GM21423 (cell line): ENCODE data around the gene SRA1.
A peak's percentile ranks its signal among the peaks of the same experiment; 100 is the strongest.

Source experiments
- ATAC-seq: cut with Tn5 transposase; IDR thresholded peaks from one replicate; pipeline ENCODE4 v1.9.1; 2021; ENCODE audit warnings: mild to moderate bottlenecking, moderate library complexity; ENCODE audit not compliant: unreplicated experiment

The SRA1 gene

DNA sequence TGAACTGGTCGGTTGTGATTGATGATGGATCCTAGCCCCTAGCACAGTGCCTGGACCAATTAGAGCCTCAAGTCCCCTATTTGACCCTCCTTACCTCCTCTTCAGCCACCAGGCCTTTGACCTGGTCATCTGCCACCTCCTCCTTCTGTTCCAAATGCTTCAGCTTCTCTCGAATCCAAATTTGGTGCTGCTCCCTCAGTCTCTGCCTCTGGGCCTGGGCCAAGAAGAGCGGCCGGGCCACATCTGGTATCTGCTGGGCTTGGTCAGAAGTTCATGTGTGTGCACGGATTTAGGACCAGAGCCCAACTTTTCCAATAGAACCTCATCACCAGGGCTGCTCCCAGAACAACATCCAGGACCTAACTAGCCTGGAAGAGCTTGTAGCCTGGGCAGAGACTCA is 13.8 kb upstream of the SRA1 start:
- ATAC-seq = no peak

GRCh38 chr5:140570488-140570887 is 13.2 kb upstream of the SRA1 start:
- no peak for ATAC-seq

- ATAC-seq = no peak
Measured at GRCh38 chr5:140570058-140570457, 12.8 kb upstream of the SRA1 start.

GRCh38 chr5:140569197-140569596 is 11.9 kb upstream of the SRA1 start:
- peak; percentile 22 for ATAC-seq

DNA sequence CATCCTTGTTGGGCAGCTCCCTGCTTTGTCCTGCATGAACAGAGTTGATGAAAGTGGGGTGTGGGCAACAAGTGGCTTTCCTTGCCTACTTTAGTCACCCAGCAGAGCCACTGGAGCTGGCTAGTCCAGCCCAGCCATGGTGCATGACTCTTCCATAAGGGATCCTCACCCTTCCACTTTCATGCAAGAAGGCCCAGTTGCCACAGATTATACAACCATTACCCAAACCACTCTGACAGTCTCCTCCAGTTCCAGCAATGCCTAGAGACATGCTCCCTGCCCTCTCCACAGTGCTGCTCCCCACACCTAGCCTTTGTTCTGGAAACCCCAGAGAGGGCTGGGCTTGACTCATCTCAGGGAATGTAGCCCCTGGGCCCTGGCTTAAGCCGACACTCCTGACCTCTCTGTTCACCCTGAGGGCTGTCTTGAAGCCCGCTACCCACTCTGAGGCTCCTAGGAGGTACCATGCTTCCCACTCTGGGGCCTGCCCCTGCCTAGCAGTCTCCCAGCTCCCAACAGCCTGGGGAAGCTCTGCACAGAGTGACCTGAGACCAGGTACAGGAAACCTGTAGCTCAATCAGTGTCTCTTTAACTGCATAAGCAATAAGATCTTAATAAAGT is 11.3 kb upstream of the SRA1 start:
- ATAC-seq = no peak

- ATAC-seq = no peak
Measured at GRCh38 chr5:140567871-140568270, 10.6 kb upstream of the SRA1 start.

DNA sequence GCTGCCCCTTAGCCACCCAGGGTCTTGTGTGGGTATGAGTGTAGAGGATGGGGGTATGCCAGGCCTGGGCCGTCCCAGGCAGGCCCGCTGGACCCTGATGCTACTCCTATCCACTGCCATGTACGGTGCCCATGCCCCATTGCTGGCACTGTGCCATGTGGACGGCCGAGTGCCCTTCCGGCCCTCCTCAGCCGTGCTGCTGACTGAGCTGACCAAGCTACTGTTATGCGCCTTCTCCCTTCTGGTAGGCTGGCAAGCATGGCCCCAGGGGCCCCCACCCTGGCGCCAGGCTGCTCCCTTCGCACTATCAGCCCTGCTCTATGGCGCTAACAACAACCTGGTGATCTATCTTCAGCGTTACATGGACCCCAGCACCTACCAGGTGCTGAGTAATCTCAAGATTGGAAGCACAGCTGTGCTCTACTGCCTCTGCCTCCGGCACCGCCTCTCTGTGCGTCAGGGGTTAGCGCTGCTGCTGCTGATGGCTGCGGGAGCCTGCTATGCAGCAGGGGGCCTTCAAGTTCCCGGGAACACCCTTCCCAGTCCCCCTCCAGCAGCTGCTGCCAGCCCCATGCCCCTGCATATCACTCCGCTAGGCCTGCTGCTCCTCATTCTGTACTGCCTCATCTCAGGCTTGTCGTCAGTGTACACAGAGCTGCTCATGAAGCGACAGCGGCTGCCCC is 10.0 kb upstream of the SRA1 start:
- ATAC-seq = no peak

DNA sequence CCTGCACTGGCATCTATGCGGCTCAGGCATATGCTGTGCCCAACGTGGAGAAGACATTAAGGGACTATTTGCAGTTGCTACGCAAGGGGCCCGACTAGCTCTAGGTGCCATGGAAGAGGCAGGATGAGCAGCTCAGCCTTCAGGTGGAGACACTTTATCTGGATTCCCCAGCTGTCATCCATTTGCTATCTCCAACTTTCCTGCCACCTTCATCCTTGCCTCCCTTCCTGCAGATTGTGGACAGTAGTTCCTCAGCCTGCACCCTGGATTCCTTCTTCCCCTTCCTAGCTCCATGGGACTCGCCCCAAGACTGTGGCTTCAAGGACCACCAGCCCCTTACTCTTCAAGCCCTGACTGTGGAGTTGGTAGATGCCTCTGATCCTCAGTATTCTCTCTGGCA is 9.4 kb upstream of the SRA1 start:
- no peak for ATAC-seq

DNA sequence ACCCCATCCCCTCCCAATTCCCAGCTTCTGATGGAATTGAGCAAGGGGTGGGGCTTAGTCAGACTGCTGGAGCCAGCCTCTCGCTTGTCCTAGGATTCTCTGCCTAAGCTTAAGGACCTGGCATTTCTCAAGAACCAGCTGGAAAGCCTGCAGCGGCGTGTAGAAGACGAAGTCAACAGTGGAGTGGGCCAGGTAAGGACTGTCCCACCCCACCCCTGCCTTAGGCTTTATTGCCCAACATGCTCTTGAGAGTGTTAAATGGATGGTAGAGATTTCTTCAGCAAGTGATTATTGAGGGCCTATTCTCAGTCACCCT is 8.5 kb upstream of the SRA1 start:
- no peak for ATAC-seq

GRCh38 chr5:140565024-140565779 is 7.9 kb upstream of the SRA1 start:
- ATAC-seq = peak; percentile 0

DNA sequence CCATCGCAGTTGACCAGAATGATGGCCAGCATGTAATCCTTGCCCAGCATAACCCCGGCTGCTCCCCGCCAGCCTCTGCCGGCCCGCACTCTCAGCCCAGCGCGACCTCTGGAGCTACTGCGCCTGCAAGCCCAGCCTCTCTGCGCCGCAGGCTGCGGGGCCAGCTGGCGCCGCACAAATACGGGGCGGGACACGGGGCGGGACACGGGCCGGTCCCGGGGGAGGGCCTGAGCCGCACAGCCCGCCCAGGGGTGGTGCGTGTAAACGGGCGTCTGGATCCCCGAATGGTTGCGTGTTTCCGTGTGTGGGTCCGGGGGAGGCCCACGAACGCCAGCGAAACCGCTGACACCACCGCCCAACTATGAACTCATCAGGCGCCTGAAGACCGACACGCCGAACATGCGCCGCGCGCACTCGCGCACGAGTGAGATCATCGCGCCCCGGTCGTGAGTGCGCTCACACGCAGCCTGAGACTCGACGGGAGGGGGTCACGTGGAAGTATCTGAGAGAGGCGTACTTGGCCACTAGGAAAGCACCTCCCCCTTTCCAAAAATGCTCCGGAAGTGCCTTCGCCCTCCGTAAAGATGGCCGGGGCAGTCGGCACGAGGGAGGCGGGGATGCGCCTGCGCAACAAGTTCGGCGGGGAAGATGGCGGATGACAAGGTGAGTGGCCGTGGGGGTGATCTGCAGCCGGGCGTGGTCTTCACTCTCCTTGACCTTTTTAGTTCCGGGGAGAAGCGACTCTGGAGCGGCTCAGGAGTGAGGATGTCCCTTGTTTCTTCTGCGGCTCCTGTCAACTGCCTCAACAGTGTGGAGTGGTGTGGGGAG is 7.1 kb upstream of the SRA1 start, which contains the start of the genes APBB3 and SLC35A4:
APBB3 (minus strand) TSS at position 403 of the 828 bp plus-strand sequence; CDS start at position 50, 353 bp downstream.
SLC35A4 (plus strand) TSS at position 633 of the 828 bp plus-strand sequence. CDS start 2,342 bp downstream, outside the sequence.
- ATAC-seq = peak; percentile 89

DNA sequence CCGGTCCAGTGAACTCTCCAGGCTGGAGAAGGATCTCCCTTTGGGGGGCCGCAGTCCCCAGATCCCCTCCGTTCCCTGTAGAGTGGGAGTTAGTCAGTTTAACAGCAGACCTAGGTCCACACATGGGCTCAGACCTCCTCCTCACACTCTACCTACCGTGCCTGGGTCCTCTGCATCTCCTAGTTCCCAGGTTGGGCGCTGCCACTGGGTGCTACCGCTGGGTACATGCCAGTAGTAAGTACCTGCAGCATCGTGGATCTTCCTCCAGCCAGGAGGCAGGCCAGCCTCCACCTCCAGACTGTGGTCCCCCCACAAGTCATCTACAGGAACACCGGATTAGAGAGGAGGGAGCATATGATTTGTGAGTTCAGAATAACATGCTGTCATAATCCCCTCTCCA is 6.3 kb upstream of the SRA1 start:
- ATAC-seq = no peak

- no peak for ATAC-seq
Measured at GRCh38 chr5:140561753-140562523, 4.7 kb upstream of the SRA1 start.

- ATAC-seq = no peak
Measured at GRCh38 chr5:140560227-140560626, 3.0 kb upstream of the SRA1 start.

DNA sequence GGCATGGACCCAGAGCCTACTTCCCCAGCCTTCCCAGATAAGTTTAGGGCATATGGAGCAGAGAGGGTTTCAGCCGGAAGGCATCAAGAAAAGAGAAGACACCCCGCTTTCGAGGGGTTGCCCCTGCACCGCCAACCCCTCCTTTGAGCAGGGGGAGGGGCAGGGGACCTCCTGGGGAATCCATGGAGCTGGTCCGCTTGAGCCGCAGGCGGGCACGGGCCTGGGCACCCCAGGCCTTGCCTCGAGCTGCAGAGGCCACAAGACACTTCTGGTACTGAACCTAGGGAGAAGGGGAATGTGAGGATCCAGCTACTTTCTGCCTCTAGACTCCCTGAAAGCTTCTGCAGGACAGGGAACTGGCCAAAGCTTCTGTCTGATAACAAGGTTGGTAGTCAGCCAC is 1.3 kb upstream of the SRA1 start:
- ATAC-seq = no peak

GRCh38 chr5:140557965-140558364 is 692 bp upstream of the SRA1 start:
- ATAC-seq = no peak

DNA sequence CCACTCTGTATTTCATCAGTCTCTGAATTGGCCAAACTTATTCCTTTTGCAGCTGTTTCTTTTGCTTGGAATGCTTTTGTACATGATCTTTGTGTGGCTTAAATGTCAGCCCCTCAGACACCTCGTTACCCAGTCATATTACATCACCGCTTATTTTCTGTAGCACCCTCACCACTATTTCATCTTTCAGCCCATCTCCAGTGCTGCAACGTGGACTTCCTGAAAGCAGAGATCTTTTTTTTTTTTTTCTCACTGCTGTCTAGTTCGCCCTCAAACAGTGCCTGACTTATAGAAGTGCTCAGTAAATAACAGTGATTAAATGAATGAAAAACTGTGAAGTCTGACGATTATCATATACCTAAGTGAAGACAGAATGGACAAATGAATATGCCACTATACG is 835 bp downstream of the SRA1 start:
- ATAC-seq = no peak

GRCh38 chr5:140555747-140556312 is 1.4 kb downstream of the SRA1 start:
- ATAC-seq = no peak

DNA sequence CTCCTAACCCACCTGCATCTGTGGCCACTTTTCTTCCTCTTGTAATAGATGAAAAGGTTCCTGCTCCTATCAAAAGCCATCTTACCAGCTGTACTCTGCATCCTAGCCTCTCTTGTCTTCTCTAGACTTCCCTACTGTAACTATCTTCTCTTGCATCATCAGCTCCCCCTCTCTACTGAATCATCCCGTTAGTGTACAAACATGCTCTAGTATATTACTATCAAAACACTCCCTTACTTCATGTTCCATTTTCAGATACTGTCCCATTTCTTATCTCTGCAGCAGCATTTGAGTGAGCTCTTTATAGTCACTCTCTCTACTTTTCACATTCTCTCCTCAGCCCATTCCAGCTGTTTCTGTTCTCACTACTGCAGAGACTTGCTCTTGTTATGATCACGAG is 2.8 kb downstream of the SRA1 start:
- ATAC-seq = no peak

- ATAC-seq = no peak
Measured at GRCh38 chr5:140553657-140554056, 3.6 kb downstream of the SRA1 start.
